Activated CD4-positive, alpha-beta T cell treated with anti-CD3 and anti-CD28 coated beads, Interleukin-2, amount 10 ng/mL, durations not matched to agents 24 days and 14 days (primary cell): ENCODE data around the gene DUSP21. TPM values are rescaled to one million over a fixed set of nuclear protein-coding genes. Genes with fewer than 3 reads are reported as not detected.

Source experiments
- DNase-seq: peaks from one replicate; pipeline ENCODE4 v3.0.0; 2022
- H3K27ac Mint-ChIP-seq: one replicate; pipeline ENCODE4 v1.8.0; 2022; ENCODE audit warnings: mild to moderate bottlenecking, mixed read lengths
- H3K27me3 Mint-ChIP-seq: one replicate; pipeline ENCODE4 v1.8.0; 2022; ENCODE audit warnings: mixed read lengths
- H3K36me3 Mint-ChIP-seq: one replicate; pipeline ENCODE4 v1.8.0; 2022; ENCODE audit warnings: low read depth, mild to moderate bottlenecking, mixed read lengths
- H3K4me1 Mint-ChIP-seq: one replicate; pipeline ENCODE4 v1.8.0; 2021; ENCODE audit warnings: mixed read lengths
- H3K4me3 Mint-ChIP-seq: one replicate; pipeline ENCODE4 v1.8.0; 2022; ENCODE audit warnings: mild to moderate bottlenecking, moderate library complexity, mixed read lengths
- H3K9me3 Mint-ChIP-seq: one replicate; pipeline ENCODE4 v1.8.0; 2021; ENCODE audit warnings: mixed read lengths
- intact Hi-C: fragments of 100-400 bp; cut with micrococcal nuclease; formaldehyde crosslinking; loops from one replicate; pipeline ENCODE4 v1.15.1; 2023
- total RNA-seq: library from RNA; stranded (reverse); gene quantifications from 2 replicates; pipeline ENCODE4 v1.2.3, GENCODE V29; 2022

The DUSP21 gene
- total RNA-seq, 1 donor from 2014 or later, result not detected

GRCh38 chrX:44871114-44871645 lies 27.4 kb downstream of the DUSP21 start:
- Mint-ChIP-seq H3K36me3 (peaks cover 2% of the 10 kb centered on the region), H3K4me1 (peaks cover 6% of the 10 kb centered on the region), H3K9me3 (no peaks in the 10 kb centered on the region), H3K4me3 (peak overlapping the region; percentile 68), H3K27me3 (no peaks in the 10 kb centered on the region), H3K27ac (peak overlapping the region; percentile 62)
- intact Hi-C loops, result loop anchor here (5.0 to 10.0 kb wide), 6 partner anchors 76 to 1966 kb away; partner anchors contain the start of gene RP2
- DNase-seq, result no peak

GRCh38 chrX:44871931-44872820 lies 28.4 kb downstream of the DUSP21 start:
- Mint-ChIP-seq H3K36me3 (peaks cover 4% of the 10 kb centered on the region), H3K4me1 (peaks cover 6% of the 10 kb centered on the region), H3K9me3 (no peaks in the 10 kb centered on the region), H3K4me3 (peak overlapping the region; percentile 95), H3K27me3 (no peaks in the 10 kb centered on the region), H3K27ac (peak overlapping the region; percentile 93)
- intact Hi-C loops, result loop anchor here (2.0 to 10.0 kb wide), 7 partner anchors 27 to 1965 kb away; partner anchors contain the start of gene RP2
- DNase-seq, result peak; percentile 79

GRCh38 chrX:44872821-44873414 lies 29.1 kb downstream of the DUSP21 start, which contains the start of gene KDM6A:
TSS of gene KDM6A (plus strand) at chrX:44873188. CDS start at chrX:44873552, 364 bp downstream.
- Mint-ChIP-seq H3K27ac (peak within 1 kb of the TSS; percentile 99), H3K4me1 (peaks cover 6% of the 10 kb centered on the region), H3K27me3 (no peaks in the 10 kb centered on the region), H3K9me3 (no peaks in the 10 kb centered on the region), H3K36me3 (peaks cover 6% of the 10 kb centered on the region), H3K4me3 (peak within 1 kb of the TSS; percentile 95)
- intact Hi-C loops, result loop anchor here (2.0 to 10.0 kb wide), 7 partner anchors 26 to 1964 kb away; partner anchors contain the start of gene RP2
- peak; percentile 98 for DNase-seq

GRCh38 chrX:44873415-44874276 lies 29.8 kb downstream of the DUSP21 start:
- DNase-seq, result peak; percentile 83
- Mint-ChIP-seq H3K4me1 (peaks cover 6% of the 10 kb centered on the region), H3K9me3 (no peaks in the 10 kb centered on the region), H3K36me3 (peaks cover 6% of the 10 kb centered on the region), H3K27me3 (no peaks in the 10 kb centered on the region), H3K4me3 (peak overlapping the region; percentile 95), H3K27ac (peak overlapping the region; percentile 99)
- intact Hi-C loops, result loop anchor here (2.0 to 10.0 kb wide), 7 partner anchors 25 to 1964 kb away; partner anchors contain the start of gene RP2

- H3K4me1 Mint-ChIP-seq, result peaks cover 6% of the 10 kb centered on the region
- peak overlapping the region; percentile 99 for H3K27ac Mint-ChIP-seq
- no peaks in the 10 kb centered on the region for H3K9me3 Mint-ChIP-seq
- peak; percentile 71 for DNase-seq
- intact Hi-C loops, result loop anchor here (5.0 to 10.0 kb wide), 6 partner anchors 73 to 1963 kb away; partner anchors contain the start of gene RP2
- H3K27me3 Mint-ChIP-seq, result no peaks in the 10 kb centered on the region
- H3K36me3 Mint-ChIP-seq, result peaks cover 6% of the 10 kb centered on the region
- H3K4me3 Mint-ChIP-seq, result peak overlapping the region; percentile 95
Observed at GRCh38 chrX:44874420-44875184, 30.8 kb downstream of the DUSP21 start.

GRCh38 chrX:44875185-44875489 lies 31.3 kb downstream of the DUSP21 start:
- Mint-ChIP-seq H3K4me1 (peaks cover 6% of the 10 kb centered on the region), H3K9me3 (no peaks in the 10 kb centered on the region), H3K27me3 (no peaks in the 10 kb centered on the region), H3K36me3 (peaks cover 7% of the 10 kb centered on the region), H3K4me3 (peak overlapping the region; percentile 95), H3K27ac (peak overlapping the region; percentile 99)
- intact Hi-C loops, result loop anchor here (10.0 kb wide), 2 partner anchors 120 to 890 kb away; no protein-coding TSS in a partner anchor
- DNase-seq, result no peak

GRCh38 chrX:44876086-44876485 lies 32.3 kb downstream of the DUSP21 start:
- peak overlapping the region; percentile 63 for H3K27ac Mint-ChIP-seq
- no peaks in the 10 kb centered on the region for H3K9me3 Mint-ChIP-seq
- no peak for DNase-seq
- intact Hi-C loops, result loop anchor here (10.0 kb wide), 2 partner anchors 119 to 889 kb away; no protein-coding TSS in a partner anchor
- H3K36me3 Mint-ChIP-seq, result peaks cover 11% of the 10 kb centered on the region
- no peaks in the 10 kb centered on the region for H3K27me3 Mint-ChIP-seq
- peaks cover 6% of the 10 kb centered on the region for H3K4me1 Mint-ChIP-seq
- H3K4me3 Mint-ChIP-seq, result peak overlapping the region; percentile 66

- Mint-ChIP-seq H3K4me3 (no peak overlapping the region), H3K4me1 (peaks cover 3% of the 10 kb centered on the region), H3K9me3 (no peaks in the 10 kb centered on the region), H3K27me3 (no peaks in the 10 kb centered on the region), H3K36me3 (peaks cover 11% of the 10 kb centered on the region), H3K27ac (no peak overlapping the region)
- intact Hi-C loops, result loop anchor here (10.0 kb wide), 2 partner anchors 118 to 888 kb away; no protein-coding TSS in a partner anchor
- no peak for DNase-seq
Observed at GRCh38 chrX:44876767-44877166, 32.9 kb downstream of the DUSP21 start.

- intact Hi-C loops, result loop anchor here (10.0 kb wide), 2 partner anchors 116 to 886 kb away; no protein-coding TSS in a partner anchor
- H3K4me3 Mint-ChIP-seq, result no peak overlapping the region
- H3K4me1 Mint-ChIP-seq, result peaks cover 4% of the 10 kb centered on the region
- H3K9me3 Mint-ChIP-seq, result no peaks in the 10 kb centered on the region
- H3K36me3 Mint-ChIP-seq, result peaks cover 11% of the 10 kb centered on the region
- no peak for DNase-seq
- no peak overlapping the region for H3K27ac Mint-ChIP-seq
- no peaks in the 10 kb centered on the region for H3K27me3 Mint-ChIP-seq
Observed at GRCh38 chrX:44878780-44879179, 35.0 kb downstream of the DUSP21 start.

GRCh38 chrX:44881549-44881948 lies 37.7 kb downstream of the DUSP21 start:
- Mint-ChIP-seq H3K27ac (no peak overlapping the region), H3K4me1 (peaks cover 6% of the 10 kb centered on the region), H3K9me3 (no peaks in the 10 kb centered on the region), H3K36me3 (peaks cover 11% of the 10 kb centered on the region), H3K27me3 (no peaks in the 10 kb centered on the region), H3K4me3 (no peak overlapping the region)
- DNase-seq, result no peak
- intact Hi-C loops, result no loop called here

- peaks cover 9% of the 10 kb centered on the region for H3K36me3 Mint-ChIP-seq
- peaks cover 6% of the 10 kb centered on the region for H3K4me1 Mint-ChIP-seq
- no peak for DNase-seq
- intact Hi-C loops, result no loop called here
- H3K9me3 Mint-ChIP-seq, result no peaks in the 10 kb centered on the region
- H3K4me3 Mint-ChIP-seq, result no peak overlapping the region
- H3K27me3 Mint-ChIP-seq, result no peaks in the 10 kb centered on the region
- no peak overlapping the region for H3K27ac Mint-ChIP-seq
Observed at GRCh38 chrX:44882635-44883034, 38.8 kb downstream of the DUSP21 start.

GRCh38 chrX:44884944-44885343 lies 41.1 kb downstream of the DUSP21 start:
- Mint-ChIP-seq H3K36me3 (peaks cover 7% of the 10 kb centered on the region), H3K27me3 (no peaks in the 10 kb centered on the region), H3K4me1 (peaks cover 7% of the 10 kb centered on the region), H3K9me3 (no peaks in the 10 kb centered on the region), H3K4me3 (no peak overlapping the region), H3K27ac (no peak overlapping the region)
- DNase-seq, result no peak
- intact Hi-C loops, result no loop called here
